Activated T-cell treated with anti-CD3 and anti-CD28 coated beads, Interleukin-2, amount 50 U/mL, for 48 hours (primary cell): ENCODE data around the gene HABP2.

Experiments
- DNase-seq, 2 experiments: peaks; one replicate each; pipeline ENCODE4 v3.0.0-alpha.2; 2020

HABP2 gene

GRCh38 chr10:113527211-113527906 is 25.5 kb upstream of the HABP2 start:
- no peak for DNase-seq

- no peak for DNase-seq
Measured at GRCh38 chr10:113528876-113529275, 24.0 kb upstream of the HABP2 start.

GRCh38 chr10:113529575-113529974 is 23.3 kb upstream of the HABP2 start:
- DNase-seq, result no peak

GRCh38 chr10:113530476-113530875 is 22.4 kb upstream of the HABP2 start:
- DNase-seq, result no peak

- no peak for DNase-seq
Measured at GRCh38 chr10:113532724-113533123, 20.1 kb upstream of the HABP2 start.

GRCh38 chr10:113533801-113534200 is 19.1 kb upstream of the HABP2 start:
- DNase-seq, result no peak

GRCh38 chr10:113534423-113534822 is 18.4 kb upstream of the HABP2 start:
- DNase-seq, result no peak

- DNase-seq, result no peak
Measured at GRCh38 chr10:113537672-113538071, 15.2 kb upstream of the HABP2 start.

GRCh38 chr10:113538151-113538550 is 14.7 kb upstream of the HABP2 start:
- no peak for DNase-seq

GRCh38 chr10:113539789-113540188 is 13.1 kb upstream of the HABP2 start:
- no peak for DNase-seq

GRCh38 chr10:113540845-113541548 is 11.9 kb upstream of the HABP2 start:
- DNase-seq, result no peak

- DNase-seq, result no peak
Measured at GRCh38 chr10:113541549-113541927, 11.3 kb upstream of the HABP2 start.

GRCh38 chr10:113543107-113543955 is 9.5 kb upstream of the HABP2 start:
- no peak for DNase-seq

GRCh38 chr10:113544392-113544791 is 8.5 kb upstream of the HABP2 start:
- no peak for DNase-seq

GRCh38 chr10:113547426-113547825 is 5.4 kb upstream of the HABP2 start:
- DNase-seq, result no peak

- DNase-seq, result no peak
Measured at GRCh38 chr10:113549856-113550255, 3.0 kb upstream of the HABP2 start.

- DNase-seq, result no peak
Measured at GRCh38 chr10:113550365-113550764, 2.5 kb upstream of the HABP2 start.

- no peak for DNase-seq
Measured at GRCh38 chr10:113552014-113552413, 839 bp upstream of the HABP2 start.

GRCh38 chr10:113553149-113553548 is 296 bp downstream of the HABP2 start:
- DNase-seq, result no peak

- DNase-seq, result no peak
Measured at GRCh38 chr10:113554214-113554613, 1.4 kb downstream of the HABP2 start.

GRCh38 chr10:113555245-113555644 is 2.4 kb downstream of the HABP2 start:
- DNase-seq, result no peak

GRCh38 chr10:113555751-113556150 is 2.9 kb downstream of the HABP2 start:
- DNase-seq, result no peak

- no peak for DNase-seq
Measured at GRCh38 chr10:113557424-113557862, 4.6 kb downstream of the HABP2 start.

- DNase-seq, result no peak
Measured at GRCh38 chr10:113557903-113558321, 5.1 kb downstream of the HABP2 start.
